Colonic mucosa (tissue), 4 donors: ENCODE measurements around the gene ALDH1A2. TPM values are rescaled to one million over a fixed set of nuclear protein-coding genes. Genes with fewer than 3 reads are reported as not detected.

ENCODE experiments used
- DNase-seq: peaks from one replicate; pipeline ENCODE4 v3.0.0-alpha.2; 2020
- H3K27ac ChIP-seq: fragments of 200-600 bp; one replicate; pipeline ENCODE4 v1.8.0; 2021
- H3K27me3 ChIP-seq: fragments of 200-600 bp; one replicate; pipeline ENCODE4 v1.8.0; 2021
- H3K36me3 ChIP-seq: fragments of 200-600 bp; one replicate; pipeline ENCODE4 v1.8.0; 2021
- H3K4me1 ChIP-seq: fragments of 200-600 bp; one replicate; pipeline ENCODE4 v1.8.0; 2021; ENCODE audit warnings: mild to moderate bottlenecking
- H3K4me3 ChIP-seq: fragments of 200-600 bp; one replicate; pipeline ENCODE4 v1.8.0; 2021
- H3K9ac ChIP-seq, 2 donors: one replicate each; pipeline ENCODE4 v1.7.0; 2013; ENCODE audit warnings: control low read depth in 2 of 2, low read depth in 2 of 2, low read length in 2 of 2
- H3K9me3 ChIP-seq: fragments of 200-600 bp; one replicate; pipeline ENCODE4 v1.8.0; 2021
- intact Hi-C: fragments of 100-400 bp; cut with DNase I; formaldehyde crosslinking; loops from one replicate; pipeline ENCODE4 v1.14.1; 2022
- total RNA-seq, 2 donors: library from RNA; stranded (reverse); fragmentation: NEBNext Ultra II Directional in 1 of 2; extraction: Animal tissue kit (Norgen Biotek cat#: 25700) in 1 of 2; gene quantifications; one replicate each; pipeline ENCODE4 v1.2.1, GENCODE V29; 2021
- TF ChIP-seq, protein P1 (sequence below): fragments of 200-600 bp; IDR thresholded peaks from one replicate; pipeline ENCODE4 v1.8.0; 2022; ENCODE audit warnings: antibody characterized with exemption, mild to moderate bottlenecking
- donor health status: healthy.
- donor health status: DM: no; HTN: no; CAD: no.
- donor health status: DM: no; HTN: no; CAD: no.

ALDH1A2 gene
- total RNA-seq, 2 donors from 2014 or later = 1.9 to 2.5 TPM

DNA sequence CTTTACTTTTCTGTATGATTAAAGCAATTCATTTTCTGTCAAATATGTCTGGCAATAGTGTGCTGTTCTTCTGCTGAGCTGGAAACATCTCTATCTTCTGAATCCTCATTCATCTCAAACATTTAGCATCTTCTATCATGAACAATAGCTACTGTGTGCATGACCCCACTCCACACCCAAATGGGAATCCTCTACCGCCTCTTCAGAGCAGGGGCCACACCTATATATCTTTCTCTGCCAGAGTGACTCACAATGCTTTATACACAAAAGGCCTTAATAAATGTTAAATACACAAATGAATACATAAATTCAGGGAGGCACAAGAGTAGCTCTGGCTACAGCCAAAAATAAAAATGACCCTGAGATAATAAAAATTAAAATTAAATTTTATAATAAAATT, 8.0 kb downstream of the ALDH1A2 start:
- TF ChIP-seq, protein P1, sequence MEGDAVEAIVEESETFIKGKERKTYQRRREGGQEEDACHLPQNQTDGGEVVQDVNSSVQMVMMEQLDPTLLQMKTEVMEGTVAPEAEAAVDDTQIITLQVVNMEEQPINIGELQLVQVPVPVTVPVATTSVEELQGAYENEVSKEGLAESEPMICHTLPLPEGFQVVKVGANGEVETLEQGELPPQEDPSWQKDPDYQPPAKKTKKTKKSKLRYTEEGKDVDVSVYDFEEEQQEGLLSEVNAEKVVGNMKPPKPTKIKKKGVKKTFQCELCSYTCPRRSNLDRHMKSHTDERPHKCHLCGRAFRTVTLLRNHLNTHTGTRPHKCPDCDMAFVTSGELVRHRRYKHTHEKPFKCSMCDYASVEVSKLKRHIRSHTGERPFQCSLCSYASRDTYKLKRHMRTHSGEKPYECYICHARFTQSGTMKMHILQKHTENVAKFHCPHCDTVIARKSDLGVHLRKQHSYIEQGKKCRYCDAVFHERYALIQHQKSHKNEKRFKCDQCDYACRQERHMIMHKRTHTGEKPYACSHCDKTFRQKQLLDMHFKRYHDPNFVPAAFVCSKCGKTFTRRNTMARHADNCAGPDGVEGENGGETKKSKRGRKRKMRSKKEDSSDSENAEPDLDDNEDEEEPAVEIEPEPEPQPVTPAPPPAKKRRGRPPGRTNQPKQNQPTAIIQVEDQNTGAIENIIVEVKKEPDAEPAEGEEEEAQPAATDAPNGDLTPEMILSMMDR = no peak
- H3K27me3 ChIP-seq = peaks cover 8% of the 10 kb centered on the region
- H3K27ac ChIP-seq = no peak overlapping the region
- H3K4me1 ChIP-seq = no peaks in the 10 kb centered on the region
- H3K4me3 ChIP-seq = no peak overlapping the region
- no peaks in the 10 kb centered on the region for H3K36me3 ChIP-seq
- no peak overlapping the region for H3K9ac ChIP-seq
- no peak for DNase-seq
- intact Hi-C loops = no loop called here
- no peaks in the 10 kb centered on the region for H3K9me3 ChIP-seq

DNA sequence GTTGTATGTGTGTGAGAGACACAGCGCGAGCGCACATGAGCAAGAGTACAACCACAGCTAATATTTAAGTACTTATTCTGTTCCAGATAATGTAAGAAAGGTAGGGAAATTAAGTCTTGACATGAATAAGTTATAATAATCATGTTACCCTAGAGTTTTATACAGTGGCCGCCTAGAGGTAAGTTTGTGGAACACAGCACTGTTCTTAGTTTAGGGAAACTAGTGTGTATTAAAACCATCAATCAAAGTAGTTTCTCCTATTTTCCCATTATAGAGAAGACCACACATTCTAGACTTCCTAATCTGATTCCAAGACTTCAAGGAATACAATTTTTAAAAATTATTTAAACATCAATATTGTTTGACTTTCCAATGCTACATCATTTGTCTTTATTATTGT, 9.5 kb downstream of the ALDH1A2 start:
- Histone ChIP-seq H3K9ac (no peak overlapping the region), H3K27ac (no peak overlapping the region), H3K4me3 (no peak overlapping the region), H3K4me1 (no peaks in the 10 kb centered on the region), H3K27me3 (no peaks in the 10 kb centered on the region), H3K36me3 (no peaks in the 10 kb centered on the region), H3K9me3 (no peaks in the 10 kb centered on the region)
- TF ChIP-seq, protein P1 = no peak
- DNase-seq = no peak
- intact Hi-C loops = no loop called here

DNA sequence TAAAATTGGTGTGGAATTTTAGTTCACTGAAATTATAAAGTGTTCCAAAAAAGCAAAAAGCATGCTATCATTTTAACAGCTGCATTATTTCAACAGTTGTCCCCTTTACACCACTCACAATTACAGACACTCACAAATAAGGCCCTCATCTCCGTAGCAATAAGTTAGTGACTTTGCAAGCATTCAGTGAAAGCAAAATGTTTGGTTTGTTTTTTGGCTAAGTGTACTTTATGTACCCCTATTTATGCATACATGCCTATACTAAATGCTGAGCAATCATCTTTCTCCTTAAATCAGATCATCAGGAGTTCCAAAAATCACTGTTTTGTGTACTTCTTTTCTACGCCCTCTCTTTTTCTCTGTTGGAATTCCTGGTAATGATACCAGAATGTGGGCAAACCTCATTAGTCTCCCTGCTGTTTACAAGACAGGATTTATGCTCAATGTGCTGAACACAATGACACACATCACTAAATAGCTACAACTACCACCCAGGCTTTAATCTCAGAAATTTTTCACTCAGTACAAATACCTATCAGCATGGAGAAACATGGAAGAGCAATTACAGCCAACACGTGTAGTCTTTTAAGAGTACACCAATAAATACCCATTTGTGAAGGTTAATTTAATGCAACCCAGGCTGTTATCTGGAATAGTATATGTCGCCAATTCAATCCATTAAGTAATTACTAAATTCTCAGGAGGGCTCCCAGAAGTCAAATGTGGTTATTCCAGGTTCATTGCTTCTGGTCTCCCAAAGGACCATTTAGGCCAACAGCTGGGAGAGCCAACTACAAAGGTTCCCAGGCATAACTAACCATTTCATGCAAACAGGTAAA, 12.0 kb downstream of the ALDH1A2 start:
- H3K27me3 ChIP-seq = no peaks in the 10 kb centered on the region
- H3K36me3 ChIP-seq = no peaks in the 10 kb centered on the region
- no peak overlapping the region for H3K9ac ChIP-seq
- TF ChIP-seq, protein P1 = no peak
- H3K9me3 ChIP-seq = no peaks in the 10 kb centered on the region
- no peak overlapping the region for H3K4me3 ChIP-seq
- intact Hi-C loops = no loop called here
- no peak for DNase-seq
- H3K27ac ChIP-seq = no peak overlapping the region
- no peaks in the 10 kb centered on the region for H3K4me1 ChIP-seq

DNA sequence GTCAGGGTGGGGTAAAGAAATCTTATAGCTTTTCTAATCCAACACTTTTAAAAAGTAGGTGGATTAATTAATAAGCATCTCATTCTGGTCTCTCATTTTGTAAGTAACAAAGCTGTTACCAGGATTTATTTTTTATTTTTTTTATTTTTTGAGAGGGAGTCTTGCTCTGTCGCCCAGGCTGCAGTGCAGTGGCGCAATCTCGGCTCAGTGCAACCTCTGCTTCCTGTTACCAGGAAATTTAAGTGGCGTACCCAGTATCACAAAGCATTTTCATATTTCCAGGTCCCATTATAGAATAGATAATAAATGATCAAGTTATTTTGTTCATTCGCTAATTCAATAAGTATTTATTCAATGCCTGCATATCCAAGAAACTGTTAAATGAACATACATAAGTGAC, 13.2 kb downstream of the ALDH1A2 start:
- Histone ChIP-seq H3K27me3 (no peaks in the 10 kb centered on the region), H3K9me3 (no peaks in the 10 kb centered on the region), H3K4me3 (no peak overlapping the region), H3K4me1 (no peaks in the 10 kb centered on the region), H3K36me3 (no peaks in the 10 kb centered on the region), H3K9ac (no peak overlapping the region), H3K27ac (no peak overlapping the region)
- DNase-seq = no peak
- TF ChIP-seq, protein P1 = no peak
- intact Hi-C loops = no loop called here

DNA sequence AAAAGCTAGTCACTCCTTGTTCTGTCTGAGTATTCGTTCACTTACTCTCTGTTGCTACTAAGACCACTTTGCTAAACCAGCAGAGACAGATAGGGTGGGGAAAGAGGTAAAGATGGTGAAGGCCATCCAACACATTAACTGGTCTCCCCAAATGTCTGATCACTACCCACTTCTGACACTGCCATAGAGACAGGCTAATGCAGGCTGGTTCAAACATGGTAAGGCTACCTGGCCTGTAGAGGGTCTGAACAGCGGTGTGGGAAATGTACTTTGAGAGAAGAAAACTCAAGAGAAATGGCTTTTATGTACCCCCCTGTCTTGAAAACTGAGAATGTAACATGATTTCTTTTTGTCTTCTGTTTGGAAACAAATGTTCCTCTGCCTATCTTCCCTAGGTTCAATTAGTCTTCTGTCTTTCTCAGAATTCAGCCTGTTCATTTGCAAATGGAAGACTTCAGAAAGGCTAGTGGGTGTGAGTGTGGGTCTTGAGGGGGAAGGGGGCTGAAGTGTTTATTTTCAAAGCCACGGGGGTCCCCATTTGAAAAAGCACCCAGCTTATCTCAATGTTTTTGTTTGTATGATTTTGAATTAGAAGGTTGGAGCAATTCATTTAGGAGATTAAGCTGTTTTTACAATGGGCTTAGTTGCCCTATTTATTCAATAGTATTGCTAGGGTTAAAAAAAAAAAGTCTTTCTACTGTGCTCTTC, 15.8 kb downstream of the ALDH1A2 start:
- no peak overlapping the region for H3K27ac ChIP-seq
- H3K36me3 ChIP-seq = no peaks in the 10 kb centered on the region
- no peak for DNase-seq
- H3K9ac ChIP-seq = no peak overlapping the region
- H3K27me3 ChIP-seq = no peaks in the 10 kb centered on the region
- H3K9me3 ChIP-seq = no peaks in the 10 kb centered on the region
- H3K4me1 ChIP-seq = no peaks in the 10 kb centered on the region
- TF ChIP-seq, protein P1 = no peak
- H3K4me3 ChIP-seq = no peak overlapping the region
- intact Hi-C loops = no loop called here
